K562 (cell line): ENCODE measurements around the gene HEPACAM2. TPM values are rescaled to one million over a fixed set of nuclear protein-coding genes. Genes with fewer than 3 reads are reported as not detected.

ENCODE experiments used
- ATAC-seq: fragments of 200-7000 bp; cut with Tn5 transposase; 3 replicates; pipeline ENCODE4 v1.9.1; 2020; ENCODE audit warnings: moderate library complexity
- BruUV-seq: library from RNA; stranded (reverse); fragments of 400-500 nt; replicated peaks from 2 replicates; lab custom pipeline; 2021; lab: Mats Ljungman, UMichigan
- CTCF ChIA-PET: fragments of 300-600 bp; formaldehyde crosslinking; extraction: SDS; loops from one replicate; lab custom pipeline; 2021; ENCODE audit warnings: low intra/inter-chr PET ratio; lab: Yijun Ruan, JAX
- POLR2A ChIA-PET: fragments of 300-600, 350-650 bp; sonication (Branson Sonifier 250); formaldehyde crosslinking; extraction: SDS; loops from one replicate; lab custom pipeline; 2021; ENCODE audit warnings: antibody characterized with exemption, inconsistent platforms; lab: Yijun Ruan, JAX
- DNase-seq, 4 experiments: peaks; one replicate each; pipeline versions ENCODE4 v3.0.0 to v3.0.0-alpha.2; 2011 to 2018; ENCODE audit warnings: low spot score in 3 of 4, mixed read lengths in 3 of 4; ENCODE audit errors: extremely low read depth in 1 of 4
- FAIRE-seq: peaks from 2 replicates; lab custom pipeline; 2011; peaks lifted over from hg19 to GRCh38; lab: Jason Lieb, UNC
- H2AFZ ChIP-seq: 2 replicates; pipeline ENCODE4 v1.6.0; 2011; ENCODE audit warnings: low read depth, low read length, control low read depth, inconsistent platforms
- H3K27ac ChIP-seq: fragments of 200-600 bp; 3 replicates; pipeline ENCODE4 v1.8.0; 2011; ENCODE audit warnings: low read depth, mild to moderate bottlenecking, control low read depth, inconsistent platforms, low read length, moderate library complexity, mixed read lengths; ENCODE audit errors: extremely low read depth
- H3K27me3 ChIP-seq, 2 experiments: fragments of 300-600 bp in 1 of 2; 2 replicates in 1 of 2; 3 replicates in 1 of 2; pipeline versions ENCODE4 v1.6.0 to v1.8.0; 2011; ENCODE audit warnings: inconsistent platforms in 2 of 2, low read length in 2 of 2, mild to moderate bottlenecking in 1 of 2, mixed read lengths in 1 of 2, moderate library complexity in 1 of 2; ENCODE audit not compliant: control insufficient read depth in 2 of 2, insufficient read depth in 2 of 2
- H3K36me3 ChIP-seq: fragments of 300-600 bp; 3 replicates; pipeline ENCODE4 v1.8.0; 2011; ENCODE audit warnings: mild to moderate bottlenecking, low read length, inconsistent platforms; ENCODE audit not compliant: control insufficient read depth, insufficient read depth
- H3K4me1 ChIP-seq, 2 experiments: fragments of 200-600 bp in 1 of 2; replicated peaks in 1 of 2; 2 replicates in 1 of 2; 3 replicates in 1 of 2; pipeline versions ENCODE4 v1.5.1 to v1.8.0; 2011; ENCODE audit warnings: inconsistent platforms in 2 of 2, low read length in 2 of 2, mild to moderate bottlenecking in 1 of 2, mixed read lengths in 1 of 2, moderate library complexity in 1 of 2; ENCODE audit not compliant: control insufficient read depth in 2 of 2, insufficient read depth in 2 of 2
- H3K4me2 ChIP-seq: 2 replicates; pipeline ENCODE4 v1.6.1; 2011; ENCODE audit warnings: low read length, control low read depth, inconsistent platforms, mixed read lengths; ENCODE audit not compliant: insufficient read depth
- H3K4me3 ChIP-seq: fragments of 200-600 bp; sonication (generic), shearing (Covaris generic); 2 replicates; pipeline ENCODE4 v1.5.1; 2016; ENCODE audit warnings: control low read depth, inconsistent platforms
- H3K79me2 ChIP-seq: fragments of 200-600 bp; 3 replicates; pipeline ENCODE4 v1.8.0; 2011; ENCODE audit warnings: low read length, inconsistent platforms; ENCODE audit not compliant: control insufficient read depth, insufficient read depth
- H3K9ac ChIP-seq, 2 experiments: 2 replicates each; pipeline versions ENCODE4 v1.6.0 to v1.6.1; 2011; ENCODE audit warnings: low read depth in 2 of 2, low read length in 2 of 2, control low read depth in 1 of 2, inconsistent platforms in 1 of 2, mild to moderate bottlenecking in 1 of 2, mixed read lengths in 1 of 2; ENCODE audit not compliant: insufficient read depth in 1 of 2
- H3K9me1 ChIP-seq: one replicate; pipeline ENCODE4 v1.6.0; 2011; ENCODE audit warnings: inconsistent platforms, mild to moderate bottlenecking, low read length, moderate library complexity; ENCODE audit not compliant: control insufficient read depth, insufficient read depth
- H3K9me3 ChIP-seq: replicated peaks from 2 replicates; pipeline ENCODE4 v1.5.1; 2011; ENCODE audit warnings: low read depth, low read length, inconsistent platforms; ENCODE audit not compliant: control insufficient read depth, insufficient read depth
- H4K20me1 ChIP-seq: replicated peaks from 2 replicates; pipeline ENCODE4 v1.6.1; 2011; ENCODE audit warnings: low read length, inconsistent platforms, mixed read lengths; ENCODE audit not compliant: control insufficient read depth, insufficient read depth
- BRD9 ChIP-seq: fragments of 450-650 bp; IDR thresholded peaks from 2 replicates; pipeline ENCODE4 v1.6.1; 2018; ENCODE audit warnings: low read depth; ENCODE audit not compliant: partially characterized antibody
- FOXA1 ChIP-seq: fragments of 450-650 bp; IDR thresholded peaks from 2 replicates; pipeline ENCODE4 v1.6.1; 2016; ENCODE audit warnings: mild to moderate bottlenecking, borderline replicate concordance
- HOXB6 ChIP-seq: fragments of 250-450 bp; sonication (Bioruptor Pico); IDR thresholded peaks from 2 replicates; pipeline ENCODE4 v1.5.1; 2022; ENCODE audit warnings: mild to moderate bottlenecking, borderline replicate concordance
- KLF1 ChIP-seq: fragments of 450-650 bp; IDR thresholded peaks from 2 replicates; pipeline ENCODE4 v1.6.1; 2016; ENCODE audit warnings: missing genetic modification characterization, missing compliant biosample characterization
- NFRKB ChIP-seq: fragments of 450-650 bp; IDR thresholded peaks from 2 replicates; pipeline ENCODE4 v1.6.1; 2016; ENCODE audit warnings: low read depth
- PURB ChIP-seq: sonication (generic); formaldehyde crosslinking; IDR thresholded peaks from 2 replicates; pipeline ENCODE4 v1.9.0; 2021; ENCODE audit warnings: low read depth, mild to moderate bottlenecking, missing genetic modification reagents
- TAF7 ChIP-seq: fragments of 450-650 bp; IDR thresholded peaks from 2 replicates; pipeline ENCODE4 v1.6.1; 2016; ENCODE audit warnings: missing genetic modification characterization, missing compliant biosample characterization
- ZNF354B ChIP-seq: fragments of 250-450 bp; sonication (Bioruptor Pico); IDR thresholded peaks from 2 replicates; pipeline ENCODE4 v1.4.0; 2020
- ZNF41 ChIP-seq: fragments of 250-450 bp; sonication (Bioruptor Pico); conservative IDR thresholded peaks from 2 replicates; pipeline ENCODE4 v1.4.0; 2020; ENCODE audit warnings: mild to moderate bottlenecking
- ZNF717 ChIP-seq: fragments of 250-450 bp; sonication (Bioruptor Pico); IDR thresholded peaks from 2 replicates; pipeline ENCODE4 v1.5.0; 2021
- WGBS: fragments of 100-300 bp; shearing (Covaris generic); methylation state at CpG from one replicate; pipeline ENCODE4 v1.1.6; 2016; ENCODE audit warnings: low coverage, mixed read lengths; ENCODE audit not compliant: insufficient coverage; ENCODE audit errors: missing lambda C conversion rate; 5-methylcytosine and 5-hydroxymethylcytosine counted together
- in situ Hi-C: fragments of 300-500 bp; cut with MboI; formaldehyde crosslinking; loops from 4 replicates; pipeline ENCODE4 v1.15.0; 2018; ENCODE audit warnings: inconsistent platforms, mixed read lengths
- intact Hi-C: fragments of 100-400 bp; cut with micrococcal nuclease; formaldehyde crosslinking; loops from 2 replicates; pipeline ENCODE4 v1.14.2; 2022
- polyA plus RNA-seq, 8 experiments: library from polyadenylated mRNA; depleted of rRNA in 4 of 8; stranded (reverse) in 5 of 8; unstranded in 3 of 8; fragments of >200 nt; fragmentation: Nextera tagmentation in 2 of 8; fragmentation: Illumina TruSeq in 1 of 8; extraction: Ambion mirVana in 2 of 8; extraction: Trizol in 1 of 8; gene quantifications; 2 replicates each; pipeline versions ENCODE4 v1.2.1 to v1.2.3, GENCODE V29; 2011 to 2014; ENCODE audit warnings: inconsistent platforms in 1 of 8, missing spikeins in 1 of 8
- total RNA-seq, 7 experiments: library from RNA; depleted of rRNA in 6 of 7; stranded (reverse); fragments of >200 nt in 6 of 7; fragmentation: Illumina TruSeq in 2 of 7; extraction: Trizol in 2 of 7; gene quantifications; 2 replicates each; pipeline versions ENCODE4 v1.2.1 to v1.2.3, GENCODE V29; 2011 to 2021; ENCODE audit warnings: low replicate concordance in 1 of 7
- TF ChIP-seq, protein P1 (sequence below): fragments of 450-650 bp; formaldehyde crosslinking; IDR thresholded peaks from 2 replicates; pipeline ENCODE4 v1.4.0; 2022; ENCODE audit warnings: mild to moderate bottlenecking, moderate library complexity
- TF ChIP-seq, protein P2 (sequence below): IDR thresholded peaks from 3 replicates; pipeline ENCODE4 v1.6.1; 2011; ENCODE audit warnings: borderline replicate concordance, mild to moderate bottlenecking; ENCODE audit not compliant: insufficient read length, insufficient read depth

Gene HEPACAM2
- total and polyA plus RNA-seq, 9 of the 15 experiments (the other 6 are each of a cell fraction or from before 2014, with no cell fraction given), result 2.0 to 6.5 (median 3.9) TPM

DNA sequence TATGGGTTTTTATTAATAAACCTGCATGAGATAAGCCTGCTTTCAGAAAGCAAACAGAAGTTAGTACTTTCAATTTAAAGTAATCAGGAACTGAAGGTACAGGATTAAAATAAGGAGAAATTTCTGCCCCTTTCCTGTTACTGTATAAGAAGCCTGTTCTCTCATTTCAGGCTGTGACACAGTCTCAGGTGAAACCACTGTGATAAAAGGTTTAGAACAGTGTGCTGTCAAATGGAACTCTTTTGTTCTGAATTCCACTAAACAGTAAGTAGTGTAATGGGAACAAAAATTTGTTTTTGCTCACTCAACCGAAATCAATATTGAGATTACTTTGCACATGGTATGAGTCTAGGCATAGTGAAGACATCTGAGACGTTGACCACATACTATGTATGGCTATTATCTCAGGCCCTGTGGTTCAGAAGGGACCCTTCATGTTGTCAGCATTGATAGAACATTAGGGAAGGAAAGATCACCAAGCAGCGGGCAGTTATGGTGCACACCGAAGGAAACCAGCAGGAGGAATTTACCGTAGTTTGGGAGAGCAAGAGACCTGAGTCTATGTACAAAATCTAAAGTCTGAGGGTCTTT lies 14.9 kb downstream of the HEPACAM2 start:
- in situ Hi-C loops (no loop called here), intact Hi-C loops (no loop called here)
- 14% methylated on average over 5 of the region's 5 CpGs for WGBS
- ATAC-seq (peak; percentile 80), FAIRE-seq (no peak), DNase-seq (no peak)
- Histone ChIP-seq H3K4me1 (peaks cover 0 to 5% of the 10 kb centered on the region in 2 experiments; a peak in 2 of 5 replicates), H3K4me3 (no peak overlapping the region), H3K27me3 (no peaks in the 10 kb centered on the region), H3K9ac (peak overlapping the region in 1 of 2 experiments; percentile 0; a peak in 2 of 4 replicates), H3K4me2 (peak overlapping the region; percentile 67), H3K79me2 (peaks cover 7% of the 10 kb centered on the region; the same call in 1 of the 3 replicates), H2AFZ (peak overlapping the region; percentile 83), H3K27ac (peak overlapping the region; percentile 26; the same call in 2 of the 3 replicates), H4K20me1 (no peaks in the 10 kb centered on the region), H3K36me3 (no peaks in the 10 kb centered on the region), H3K9me3 (no peaks in the 10 kb centered on the region), H3K9me1 (no peaks in the 10 kb centered on the region)
- ChIA-PET POLR2A (no interaction called here), CTCF (no interaction called here)
- BruUV-seq, result no TSS peak
- TF ChIP-seq NFRKB (no peak), HOXB6 (CRISPR knock-in tag) (no peak), BRD9 (no peak), TAF7 (no peak), ZNF717 (CRISPR knock-in tag) (no peak), ZNF41 (CRISPR knock-in tag) (no peak), ZNF354B (CRISPR knock-in tag) (no peak), PURB (no peak), KLF1 (tag) (no peak), FOXA1 (no peak)
- TF ChIP-seq, protein P1, sequence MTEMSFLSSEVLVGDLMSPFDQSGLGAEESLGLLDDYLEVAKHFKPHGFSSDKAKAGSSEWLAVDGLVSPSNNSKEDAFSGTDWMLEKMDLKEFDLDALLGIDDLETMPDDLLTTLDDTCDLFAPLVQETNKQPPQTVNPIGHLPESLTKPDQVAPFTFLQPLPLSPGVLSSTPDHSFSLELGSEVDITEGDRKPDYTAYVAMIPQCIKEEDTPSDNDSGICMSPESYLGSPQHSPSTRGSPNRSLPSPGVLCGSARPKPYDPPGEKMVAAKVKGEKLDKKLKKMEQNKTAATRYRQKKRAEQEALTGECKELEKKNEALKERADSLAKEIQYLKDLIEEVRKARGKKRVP (CRISPR knock-in tag), result no peak
- TF ChIP-seq, protein P2, sequence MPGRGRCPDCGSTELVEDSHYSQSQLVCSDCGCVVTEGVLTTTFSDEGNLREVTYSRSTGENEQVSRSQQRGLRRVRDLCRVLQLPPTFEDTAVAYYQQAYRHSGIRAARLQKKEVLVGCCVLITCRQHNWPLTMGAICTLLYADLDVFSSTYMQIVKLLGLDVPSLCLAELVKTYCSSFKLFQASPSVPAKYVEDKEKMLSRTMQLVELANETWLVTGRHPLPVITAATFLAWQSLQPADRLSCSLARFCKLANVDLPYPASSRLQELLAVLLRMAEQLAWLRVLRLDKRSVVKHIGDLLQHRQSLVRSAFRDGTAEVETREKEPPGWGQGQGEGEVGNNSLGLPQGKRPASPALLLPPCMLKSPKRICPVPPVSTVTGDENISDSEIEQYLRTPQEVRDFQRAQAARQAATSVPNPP, result no peak
